Non-pigmented ciliary epithelial cell (primary cell): ENCODE results near the gene C6orf120.

Experiments
- DNase-seq: peaks from one replicate; pipeline ENCODE4 v3.0.0-alpha.2; 2010; ENCODE audit warnings: low read depth

C6orf120 gene

GRCh38 chr6:169725125-169726048, 23.5 kb downstream of the C6orf120 start:
- peak; percentile 69 for DNase-seq

GRCh38 chr6:169726049-169726400, 24.1 kb downstream of the C6orf120 start:
- no peak for DNase-seq

DNA sequence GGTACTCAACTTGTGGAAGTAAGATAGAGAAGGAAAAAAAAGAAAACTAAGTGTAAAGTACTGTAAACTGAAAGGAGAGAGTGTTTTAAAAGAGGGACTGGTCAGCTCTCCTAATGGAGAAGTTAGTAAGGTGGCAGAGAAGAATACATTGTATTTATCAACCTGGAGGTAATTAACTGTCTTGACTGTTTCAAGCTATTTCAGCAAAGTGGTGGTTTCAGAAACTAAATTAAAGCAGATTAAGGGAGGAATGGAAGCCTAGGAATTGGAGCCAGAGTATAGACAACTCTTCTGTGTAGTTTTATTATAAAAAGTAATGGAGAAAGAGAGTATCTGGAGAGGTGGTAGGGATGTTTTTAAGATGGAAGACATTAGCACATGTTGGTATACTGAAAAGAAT, 25.0 kb downstream of the C6orf120 start:
- no peak for DNase-seq

- DNase-seq: no peak
Measured at GRCh38 chr6:169729961-169730360, 28.0 kb downstream of the C6orf120 start.

- DNase-seq: no peak
Measured at GRCh38 chr6:169738204-169738975, 36.5 kb downstream of the C6orf120 start.

DNA sequence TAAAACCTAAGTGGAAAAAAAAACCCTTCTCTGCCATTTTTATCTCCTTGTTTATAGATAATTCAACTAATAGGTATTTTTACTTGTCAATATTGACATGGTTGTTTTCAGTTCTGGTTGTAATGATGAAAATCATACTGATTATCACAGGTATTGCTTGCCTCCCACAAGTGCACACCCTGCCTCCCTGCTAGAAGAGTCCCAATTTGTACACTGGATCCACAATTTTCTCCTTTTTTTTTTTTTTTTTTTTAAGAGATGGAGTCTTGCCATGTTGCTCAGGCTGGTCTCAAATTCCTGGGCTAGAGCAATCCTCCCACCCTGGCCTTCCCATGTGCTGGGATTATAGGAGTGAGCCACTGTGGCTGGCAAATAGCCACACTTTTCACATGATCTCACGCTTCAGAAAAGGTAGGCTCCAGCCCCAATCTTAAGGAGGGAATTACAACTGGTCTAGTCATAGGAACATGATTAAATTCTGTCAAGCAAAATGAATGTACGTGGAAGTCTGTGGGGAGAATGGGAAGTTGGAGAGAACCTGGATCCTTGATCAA, 37.1 kb downstream of the C6orf120 start:
- no peak for DNase-seq

DNA sequence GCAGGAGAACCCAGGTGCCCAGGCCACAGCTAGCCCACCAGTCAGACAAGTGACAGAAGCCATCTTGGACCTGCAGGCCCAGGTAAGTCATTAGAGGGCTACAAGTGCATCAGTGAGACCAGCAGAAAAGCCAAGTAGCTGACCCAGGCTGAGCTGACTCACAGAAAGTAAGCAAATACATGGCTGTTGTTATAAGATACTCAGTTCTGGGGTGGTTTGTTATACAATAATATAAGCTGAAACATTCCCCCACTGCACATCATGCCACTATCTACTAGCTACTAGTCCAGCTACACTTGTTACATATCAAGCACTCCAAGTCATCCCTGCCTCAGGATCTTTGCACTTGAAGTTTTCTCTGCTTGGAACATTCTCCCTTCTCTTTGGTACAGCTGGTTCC, 39.4 kb downstream of the C6orf120 start:
- DNase-seq: no peak

- DNase-seq: no peak
Measured at GRCh38 chr6:169745405-169745804, 43.5 kb downstream of the C6orf120 start.

DNA sequence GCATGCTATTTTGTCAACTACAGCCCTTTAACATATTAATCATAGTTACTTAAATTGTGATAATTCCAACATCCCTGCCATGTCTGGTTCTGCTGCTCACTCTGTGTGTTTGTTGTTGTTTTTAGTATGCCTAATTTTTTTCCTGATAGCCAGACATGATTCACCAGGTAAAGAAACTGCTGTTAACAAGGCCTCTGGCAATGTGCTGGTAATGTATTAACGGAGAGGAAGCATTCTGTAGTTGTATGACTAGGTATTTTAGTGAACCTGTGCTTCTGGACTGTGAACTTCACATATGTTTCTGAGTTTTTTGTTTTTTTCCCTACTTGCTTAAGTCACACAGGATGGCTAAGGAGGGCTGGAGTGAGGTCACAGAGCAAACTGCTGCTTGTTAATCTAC, 44.6 kb downstream of the C6orf120 start:
- no peak for DNase-seq

- DNase-seq: peak; percentile 64
Measured at GRCh38 chr6:169751242-169752073, 49.5 kb downstream of the C6orf120 start, which contains the start of the genes DYNLT2 and ERMARD. DYNLT2 (minus strand) TSS chr6:169751572; CDS start chr6:169751458, 114 bp downstream. ERMARD (plus strand) TSS chr6:169751622; CDS start chr6:169751658, 36 bp downstream.

DNA sequence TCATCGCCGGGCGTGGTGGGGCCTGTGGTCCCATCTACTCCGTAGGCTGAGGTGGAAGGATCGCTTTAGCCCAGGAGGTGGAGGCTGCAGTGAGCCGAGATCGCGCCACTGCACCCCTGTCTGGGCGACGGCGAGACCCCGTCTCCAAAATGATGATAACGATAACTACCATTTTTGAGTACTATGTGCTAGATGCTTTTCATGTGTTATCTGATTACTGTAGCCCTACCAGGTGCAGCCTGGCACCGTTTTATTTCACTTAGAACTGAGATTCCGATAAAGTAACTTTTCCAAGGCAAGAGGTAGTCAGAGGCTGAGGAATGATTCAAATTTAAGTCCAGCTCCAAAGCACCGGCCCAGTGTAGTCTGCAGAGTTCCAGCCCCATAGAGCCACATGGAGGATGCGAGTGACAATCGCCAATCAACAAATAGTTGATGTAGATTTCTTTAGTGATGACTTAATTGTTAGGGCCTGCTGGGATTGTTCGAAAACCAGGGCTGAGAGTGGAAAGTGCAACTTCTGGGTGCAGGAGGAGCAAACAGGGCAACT, 50.2 kb downstream of the C6orf120 start:
- no peak for DNase-seq
